Omental fat pad (tissue), 4 donors: ENCODE results near the gene STK38L. TPM values are rescaled to one million over a fixed set of nuclear protein-coding genes. Genes with fewer than 3 reads are reported as not detected.

Experiments used
- ATAC-seq: fragments of 150-250 bp; one replicate; pipeline ENCODE4 v1.9.1; 2016; ENCODE audit warnings: mild to moderate bottlenecking, moderate library complexity; ENCODE audit not compliant: low FRiP score
- DNase-seq: peaks from one replicate; pipeline ENCODE4 v3.0.0-alpha.2; 2019; ENCODE audit warnings: low spot score
- CTCF ChIP-seq, 3 donors: fragments of 450-650 bp; IDR thresholded peaks; one replicate each; pipeline ENCODE4 v1.5.1; 2016 to 2017; ENCODE audit warnings: antibody characterized with exemption in 3 of 3, mild to moderate bottlenecking in 3 of 3, moderate library complexity in 2 of 3
- total RNA-seq, 4 donors: library from RNA; depleted of rRNA; stranded (reverse); fragments of >200 nt; gene quantifications; one replicate each; pipeline ENCODE4 v1.1.0, GENCODE V29; 2016

STK38L gene
- total RNA-seq, 4 donors from 2014 or later = 28.1 to 66.4 (median 46.5) TPM

- ATAC-seq = no peak
These were observed 40.7 kb downstream of the STK38L start for GRCh38 chr12:27284751-27285150.

GRCh38 chr12:27285403-27285802 is 41.3 kb downstream of the STK38L start:
- ATAC-seq (no peak), DNase-seq (no peak)
- no peak for TF ChIP-seq CTCF (IDR thresholded peaks at IDR 0.05)

More at GRCh38 chr12:27284751-27285150, 40.7 kb downstream of the STK38L start:
- no peak for TF ChIP-seq CTCF (IDR thresholded peaks at IDR 0.05)
- no peak for DNase-seq

- DNase-seq (no peak), ATAC-seq (no peak)
- TF ChIP-seq CTCF (IDR thresholded peaks at IDR 0.05) = no peak
These were observed 45.3 kb downstream of the STK38L start for GRCh38 chr12:27289414-27289813.

GRCh38 chr12:27290501-27291168 is 46.5 kb downstream of the STK38L start:
- DNase-seq = no peak
- no peak for ATAC-seq
- no peak for TF ChIP-seq CTCF (IDR thresholded peaks at IDR 0.05)

GRCh38 chr12:27291862-27292261 is 47.8 kb downstream of the STK38L start:
- TF ChIP-seq CTCF (IDR thresholded peaks at IDR 0.05) = no peak
- ATAC-seq (no peak), DNase-seq (no peak)

GRCh38 chr12:27292718-27293117 is 48.6 kb downstream of the STK38L start:
- TF ChIP-seq CTCF (IDR thresholded peaks at IDR 0.05) = no peak
- ATAC-seq = no peak

GRCh38 chr12:27293463-27293862 is 49.4 kb downstream of the STK38L start:
- DNase-seq (no peak), ATAC-seq (no peak)
- TF ChIP-seq CTCF (IDR thresholded peaks at IDR 0.05) = no peak

More at GRCh38 chr12:27292718-27293117, 48.6 kb downstream of the STK38L start:
- no peak for DNase-seq
